LNCaP clone FGC (cell line): ENCODE measurements around the gene DDX41.

ENCODE experiments used
- DNase-seq: peaks from one replicate; pipeline ENCODE4 v3.0.0-alpha.2; 2011; ENCODE audit warnings: low read depth
- H3K4me3 ChIP-seq: 2 replicates; pipeline ENCODE4 v1.5.1; 2011; ENCODE audit warnings: mild to moderate bottlenecking, low read depth, low read length, control low read depth
- CTCF ChIP-seq: IDR thresholded peaks from 2 replicates; pipeline ENCODE4 v1.5.1; 2012; ENCODE audit warnings: mild to moderate bottlenecking; ENCODE audit not compliant: control insufficient read depth, insufficient read depth; ENCODE audit errors: extremely low read depth

The DDX41 gene

DNA sequence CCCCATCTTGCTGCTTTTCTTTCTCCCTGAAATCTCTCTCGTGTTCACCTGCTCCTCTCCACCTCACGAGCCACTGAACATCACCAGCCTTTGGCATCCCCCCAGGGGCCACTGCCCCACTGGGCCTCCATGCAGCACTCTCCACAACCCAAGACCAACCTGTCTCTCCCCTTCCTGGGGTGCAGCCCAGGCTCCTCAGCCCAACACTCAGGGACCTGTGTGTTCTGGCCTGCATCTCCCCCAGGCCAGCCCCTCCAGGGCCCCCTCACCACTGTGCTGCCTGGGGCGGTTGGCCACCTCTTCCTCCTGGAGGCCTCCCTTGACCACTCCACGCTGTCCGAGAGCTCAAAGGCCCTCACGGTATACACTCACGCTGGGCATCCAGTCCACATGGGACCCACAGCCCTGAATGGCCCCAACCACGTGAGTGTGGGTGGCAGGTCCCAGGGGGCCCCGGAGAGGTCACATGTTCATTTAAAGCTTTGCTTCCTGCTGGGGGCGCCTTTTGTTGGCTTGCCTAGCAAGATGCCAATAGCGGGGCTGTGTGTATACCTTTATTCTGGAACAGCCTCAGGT, 6.7 kb downstream of the DDX41 start:
- H3K4me3 ChIP-seq, result no peak overlapping the region
- DNase-seq, result no peak
- no peak for TF ChIP-seq CTCF

GRCh38 chr5:177509381-177509951, 7.3 kb downstream of the DDX41 start, which contains the start of gene DOK3:
DOK3 (minus strand) TSS chr5:177509826; CDS start chr5:177509540, 286 bp downstream.
- H3K4me3 ChIP-seq, result no peak within 1 kb of the TSS
- TF ChIP-seq CTCF, result no peak
- no peak for DNase-seq

DNA sequence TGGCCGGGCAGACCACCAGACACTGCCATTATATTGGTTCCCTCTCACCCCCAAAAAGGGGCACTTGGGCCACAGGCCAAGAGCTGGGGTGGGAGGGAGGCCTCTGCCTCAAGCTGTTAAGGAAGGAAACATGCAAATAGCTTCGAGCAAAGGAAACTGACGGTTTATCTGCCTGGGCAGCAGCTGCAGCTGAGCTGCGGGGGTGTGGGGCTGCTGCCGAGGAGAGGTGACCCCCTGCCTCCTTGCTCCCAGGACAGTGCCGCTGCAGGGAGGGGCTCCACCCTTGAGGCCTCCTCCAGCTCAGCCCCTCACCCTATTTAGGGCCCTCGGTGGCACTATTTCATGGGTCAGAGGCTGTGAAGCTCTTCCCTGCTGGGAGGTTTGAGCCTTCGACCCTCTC, 7.9 kb downstream of the DDX41 start:
- no peak overlapping the region for H3K4me3 ChIP-seq
- TF ChIP-seq CTCF, result no peak
- no peak for DNase-seq

- no peak overlapping the region for H3K4me3 ChIP-seq
- DNase-seq, result no peak
- TF ChIP-seq CTCF, result no peak
These were observed 8.5 kb downstream of the DDX41 start for GRCh38 chr5:177508221-177508611.

GRCh38 chr5:177507596-177508220, 9.1 kb downstream of the DDX41 start:
- DNase-seq, result no peak
- no peak overlapping the region for H3K4me3 ChIP-seq
- no peak for TF ChIP-seq CTCF

DNA sequence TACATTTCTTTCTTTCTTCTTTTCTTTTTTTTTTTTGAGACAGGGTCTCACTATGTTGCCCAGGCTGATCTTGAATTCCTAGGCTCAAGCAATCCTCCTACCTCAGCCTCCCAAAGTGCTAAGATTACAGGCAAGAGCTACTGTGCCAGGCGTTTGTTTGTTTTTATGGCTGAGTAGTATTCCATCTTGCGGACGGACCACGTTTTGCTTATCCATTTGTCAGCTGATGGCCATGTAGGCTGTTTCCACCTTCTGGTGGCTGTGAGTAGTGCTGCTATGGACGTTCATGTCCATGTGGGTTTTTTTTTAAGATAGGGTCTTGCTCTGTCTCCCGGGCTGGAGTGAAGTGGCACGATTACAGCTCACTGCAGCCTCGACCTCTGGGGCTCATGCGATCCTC, 9.6 kb downstream of the DDX41 start:
- no peak for DNase-seq
- no peak overlapping the region for H3K4me3 ChIP-seq
- no peak for TF ChIP-seq CTCF

DNA sequence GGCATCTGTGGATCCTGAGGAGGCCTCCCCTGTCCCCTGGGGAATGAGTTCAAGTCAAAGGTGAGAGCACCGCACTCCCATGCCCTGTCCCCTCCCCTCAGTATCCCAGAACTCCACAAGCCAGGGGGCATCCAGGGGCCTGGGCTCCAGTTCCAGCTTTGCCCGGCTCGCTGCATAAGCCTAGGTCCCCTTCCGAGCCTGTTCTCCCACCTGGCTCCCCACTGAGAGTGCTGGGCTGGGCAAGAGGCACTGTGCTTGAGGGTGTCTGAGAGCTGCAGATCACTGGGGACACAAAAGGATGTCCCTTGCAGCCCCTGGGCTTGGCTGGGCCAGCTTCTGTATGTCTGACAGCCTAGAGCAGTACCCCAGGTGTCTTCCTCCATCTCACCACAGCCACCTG, 11.7 kb downstream of the DDX41 start:
- H3K4me3 ChIP-seq, result no peak overlapping the region
- no peak for DNase-seq
- TF ChIP-seq CTCF, result no peak
